ENCODE measurements around the gene KRTAP1-1. TPM values are rescaled to one million over a fixed set of nuclear protein-coding genes. Genes with fewer than 3 reads are reported as not detected.

KRTAP1-1 gene
- total and polyA plus RNA-seq, 10 donors: not detected

- Histone ChIP-seq H3K36me3 (no peaks in the 10 kb centered on the region), H3K4me3 (no peak overlapping the region), H3K9me3 (no peaks in the 10 kb centered on the region), H3K27me3 (replicated peaks in 1 of 7) (no peaks in the 10 kb centered on the region), H3K27ac (no peak overlapping the region), H3K4me1 (no peaks in the 10 kb centered on the region)
- TF ChIP-seq POLR2A (IDR thresholded peaks at IDR 0.05) (no peak), POLR2AphosphoS5 (IDR thresholded peaks at IDR 0.05) (no peak), CTCF (IDR thresholded peaks at IDR 0.05 in 8 of 11, conservative IDR thresholded peaks at IDR 0.05 in 3 of 11) (no peak)
- WGBS, 5 donors: 83 to 96% (median 89%) methylated on average over 3 of the region's 3 CpGs
- DNase-seq: no peak
- intact Hi-C loops (cut with DNase I; ENCODE audit: low total_unique reads): no loop called here
These were observed 28.1 kb downstream of the KRTAP1-1 start for GRCh38 chr17:41013181-41013580.

GRCh38 chr17:41012326-41013120, 28.7 kb downstream of the KRTAP1-1 start:
- Histone ChIP-seq H3K9me3 (no peaks in the 10 kb centered on the region), H3K27ac (no peak overlapping the region), H3K27me3 (replicated peaks in 1 of 7) (no peaks in the 10 kb centered on the region), H3K36me3 (no peaks in the 10 kb centered on the region), H3K4me3 (no peak overlapping the region), H3K4me1 (no peaks in the 10 kb centered on the region)
- 64 to 79% (median 75%) methylated on average over 6 of the region's 6 CpGs for WGBS, 5 donors
- TF ChIP-seq POLR2A (IDR thresholded peaks at IDR 0.05) (no peak), POLR2AphosphoS5 (IDR thresholded peaks at IDR 0.05) (no peak), CTCF (IDR thresholded peaks at IDR 0.05 in 8 of 11, conservative IDR thresholded peaks at IDR 0.05 in 3 of 11) (no peak)
- no peak for DNase-seq
- intact Hi-C loops (cut with DNase I; ENCODE audit: low total_unique reads): no loop called here

- H3K4me1 ChIP-seq: no peaks in the 10 kb centered on the region
- no peak for TF ChIP-seq POLR2A (IDR thresholded peaks at IDR 0.05)
- no peak for TF ChIP-seq POLR2AphosphoS5 (IDR thresholded peaks at IDR 0.05)
- TF ChIP-seq CTCF (IDR thresholded peaks at IDR 0.05 in 8 of 11, conservative IDR thresholded peaks at IDR 0.05 in 3 of 11): no peak
- no peak overlapping the region for H3K4me3 ChIP-seq
- H3K27ac ChIP-seq: no peak overlapping the region
- no peaks in the 10 kb centered on the region for H3K9me3 ChIP-seq
- intact Hi-C loops (cut with DNase I; ENCODE audit: low total_unique reads): no loop called here
- no peaks in the 10 kb centered on the region for H3K36me3 ChIP-seq
- no peak for DNase-seq
- no peaks in the 10 kb centered on the region for H3K27me3 ChIP-seq (replicated peaks in 1 of 7)
These were observed 30.8 kb downstream of the KRTAP1-1 start for GRCh38 chr17:41010441-41010840.

- Histone ChIP-seq H3K27ac (no peak overlapping the region), H3K4me3 (no peak overlapping the region), H3K36me3 (no peaks in the 10 kb centered on the region), H3K9me3 (no peaks in the 10 kb centered on the region), H3K4me1 (no peaks in the 10 kb centered on the region), H3K27me3 (replicated peaks in 1 of 7) (no peaks in the 10 kb centered on the region)
- DNase-seq: no peak
- WGBS, 5 donors: 83 to 91% (median 89%) methylated on average over 1 of the region's 1 CpG
- intact Hi-C loops (cut with DNase I; ENCODE audit: low total_unique reads): no loop called here
- TF ChIP-seq POLR2AphosphoS5 (IDR thresholded peaks at IDR 0.05): no peak
- TF ChIP-seq POLR2A (IDR thresholded peaks at IDR 0.05): no peak
- no peak for TF ChIP-seq CTCF (IDR thresholded peaks at IDR 0.05 in 8 of 11, conservative IDR thresholded peaks at IDR 0.05 in 3 of 11)
These were observed 31.3 kb downstream of the KRTAP1-1 start for GRCh38 chr17:41009936-41010335.
